ENCODE data around the gene PRKCE. TPM values are rescaled to one million over a fixed set of nuclear protein-coding genes. Genes with fewer than 3 reads are reported as not detected.

Gene PRKCE
- total RNA-seq, 1 donor from 2014 or later, result 23.1 TPM

DNA sequence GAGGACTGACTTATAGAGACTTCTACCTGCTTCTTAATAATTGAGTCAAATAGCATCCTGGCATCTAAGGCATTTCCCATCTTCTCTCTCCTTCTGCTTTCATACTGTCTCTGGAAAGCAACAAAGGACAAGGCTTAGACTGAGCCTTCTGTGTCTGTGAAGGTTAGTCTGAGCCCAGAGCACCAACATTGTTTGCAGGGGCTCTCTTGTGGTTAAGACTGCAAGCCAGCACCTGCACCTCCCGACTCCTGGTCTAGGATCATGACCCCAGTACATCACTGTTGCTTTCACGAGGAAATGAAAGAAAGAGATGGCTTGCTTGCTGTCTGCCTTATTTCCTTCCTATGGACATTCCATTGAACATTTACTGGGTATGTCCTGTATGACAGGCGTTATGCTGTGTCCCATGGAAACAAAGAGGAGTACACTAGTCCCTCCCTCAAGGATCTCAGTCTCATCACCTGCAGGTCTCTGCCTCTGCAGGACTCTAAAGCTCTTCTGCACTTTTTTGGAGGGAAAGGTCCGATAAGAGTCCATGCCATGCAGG, 330.0 kb downstream of the PRKCE start:
- no peak for DNase-seq (ENCODE audit: low read depth, low spot score)

DNA sequence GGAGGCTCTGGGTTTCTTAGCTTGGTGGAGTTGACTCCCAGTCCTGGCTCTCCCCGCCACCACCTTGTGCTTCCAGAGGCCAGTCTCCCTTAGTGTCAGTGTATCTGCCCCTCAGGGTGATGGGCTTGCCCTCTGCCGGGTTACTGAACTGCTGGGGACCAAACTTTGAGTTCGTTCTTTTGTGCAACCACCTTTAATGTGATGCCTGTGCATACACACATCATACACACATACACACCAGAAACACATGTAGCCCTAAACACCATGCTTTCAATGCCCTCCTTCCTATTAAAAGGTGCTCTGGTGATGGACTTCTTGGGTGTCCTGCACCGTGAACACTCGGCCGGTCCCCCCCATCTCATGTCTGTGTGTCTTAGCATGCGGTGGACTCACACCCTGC, 330.6 kb downstream of the PRKCE start:
- no peak for DNase-seq (ENCODE audit: low read depth, low spot score)

DNA sequence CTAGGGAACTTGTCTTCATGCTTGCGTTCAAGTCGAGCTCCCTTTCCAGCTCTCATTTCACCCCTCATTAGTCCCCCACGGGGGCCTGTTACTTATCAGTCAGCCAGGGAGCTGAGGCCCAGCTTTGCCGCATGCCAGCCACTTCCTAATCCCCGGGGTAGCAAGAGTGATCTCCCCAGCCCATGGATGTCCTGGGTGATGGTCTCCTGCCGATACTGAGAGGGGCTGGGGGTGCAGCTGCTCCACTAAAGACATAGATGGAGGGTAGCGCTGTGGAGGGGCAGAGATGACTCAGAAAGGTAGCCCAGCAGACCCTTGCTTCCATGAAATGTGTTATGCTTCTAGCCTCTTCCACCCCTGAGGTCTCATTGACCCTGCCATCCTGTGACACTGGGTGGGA, 331.7 kb downstream of the PRKCE start:
- DNase-seq (ENCODE audit: low read depth, low spot score), result no peak

DNA sequence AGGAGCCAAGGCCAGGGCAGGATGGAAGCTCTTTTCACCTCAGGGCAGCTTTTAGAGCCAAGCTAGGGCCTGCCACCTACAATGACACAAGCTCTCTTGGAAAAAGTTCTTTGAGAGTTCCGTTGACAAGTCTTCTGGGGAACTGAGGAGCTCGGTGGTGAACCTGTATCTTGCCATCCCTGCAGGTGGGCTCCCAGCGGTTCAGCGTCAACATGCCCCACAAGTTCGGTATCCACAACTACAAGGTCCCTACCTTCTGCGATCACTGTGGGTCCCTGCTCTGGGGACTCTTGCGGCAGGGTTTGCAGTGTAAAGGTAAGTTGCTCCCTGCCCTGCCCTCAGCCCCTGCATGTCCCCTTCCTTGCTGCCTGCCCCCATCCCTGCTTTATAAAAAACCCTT, 332.9 kb downstream of the PRKCE start:
- no peak for DNase-seq (ENCODE audit: low read depth, low spot score)

DNA sequence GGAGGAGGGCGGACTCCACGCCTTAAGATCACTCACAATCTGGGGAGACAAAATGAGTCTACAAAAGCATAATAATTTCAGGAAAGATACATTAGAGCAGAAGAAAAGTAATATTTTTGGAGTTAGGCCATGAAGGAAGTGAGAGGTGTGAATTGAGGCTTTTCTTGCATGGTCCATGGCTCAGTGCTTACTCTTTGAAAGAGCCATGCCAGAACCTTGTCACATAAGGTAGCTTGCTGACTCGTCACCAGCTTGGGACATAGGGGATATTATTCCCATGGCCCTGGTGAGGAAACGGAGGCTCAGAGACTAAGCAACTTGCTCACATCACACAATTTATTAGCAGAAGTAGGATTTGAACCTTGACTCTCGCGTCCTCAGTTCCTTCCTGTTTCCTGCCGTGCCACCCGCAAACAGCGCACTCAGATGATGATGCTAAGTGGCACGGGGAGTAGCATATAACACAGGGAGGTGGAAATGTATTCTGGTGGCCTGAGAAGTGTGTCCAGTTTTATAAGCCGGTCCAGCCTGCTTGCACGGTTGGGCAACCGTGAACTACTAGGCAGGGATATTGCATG, 333.5 kb downstream of the PRKCE start:
- DNase-seq (ENCODE audit: low read depth, low spot score), result no peak

DNA sequence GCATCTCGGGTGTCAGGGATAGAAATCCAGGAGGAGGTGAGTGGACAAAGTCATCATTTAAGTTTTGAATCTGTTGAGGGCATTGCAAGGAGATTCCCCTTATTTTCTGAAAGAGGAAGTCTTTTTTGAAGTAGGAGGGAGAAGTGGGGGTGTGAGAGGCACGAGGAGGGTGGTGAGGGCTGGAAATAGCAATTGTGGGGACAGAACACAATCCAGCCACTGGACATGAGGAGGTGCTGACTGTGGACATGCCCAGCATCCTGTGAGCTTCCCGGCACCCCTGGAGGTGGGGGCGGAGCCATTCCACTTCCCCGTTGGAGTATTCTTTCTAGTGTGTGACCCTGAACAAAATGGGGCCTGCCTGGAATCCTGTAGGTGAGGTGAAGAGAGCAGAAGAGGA, 335.0 kb downstream of the PRKCE start:
- DNase-seq (ENCODE audit: low read depth, low spot score), result no peak

DNA sequence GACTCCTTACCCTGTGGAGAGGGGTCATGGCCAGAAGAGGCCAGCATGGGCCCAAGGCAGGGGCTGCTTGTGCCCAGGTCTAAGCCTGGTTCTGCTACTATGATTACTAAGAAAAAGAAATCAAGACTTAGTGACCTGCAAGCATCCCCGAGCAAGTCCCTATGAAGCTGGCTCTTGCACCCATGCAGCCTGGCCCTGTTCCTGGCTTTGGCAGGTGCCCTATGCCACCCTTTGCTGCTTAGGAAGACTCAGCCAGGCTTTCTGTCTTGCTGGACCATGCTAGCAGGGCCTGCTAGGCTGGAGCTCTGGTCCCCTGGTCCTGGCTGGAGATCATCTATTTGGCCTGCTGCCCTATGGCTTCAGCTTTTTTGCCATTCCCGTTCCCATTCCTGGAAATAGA, 336.4 kb downstream of the PRKCE start:
- DNase-seq (ENCODE audit: low read depth, low spot score), result no peak

DNA sequence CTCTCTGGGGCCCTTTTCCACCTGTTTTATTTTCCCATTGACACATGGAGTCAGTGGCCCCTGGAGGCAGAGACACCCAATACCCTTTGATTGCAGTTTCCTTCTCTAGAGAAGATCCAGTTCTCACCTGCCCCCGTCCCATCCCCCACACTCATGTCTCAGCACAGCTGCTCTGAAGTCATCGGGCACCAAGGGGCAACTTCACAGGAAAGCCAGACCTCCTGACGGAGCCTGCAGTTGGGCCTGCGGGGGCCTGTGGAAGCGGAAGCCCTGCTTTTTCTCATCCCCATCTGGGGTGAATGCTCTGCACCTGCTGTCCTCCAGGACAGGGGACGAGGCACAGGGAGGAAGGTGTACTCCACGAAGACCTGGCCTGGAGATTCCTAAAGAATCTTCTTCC, 337.4 kb downstream of the PRKCE start:
- no peak for DNase-seq (ENCODE audit: low read depth, low spot score)

DNA sequence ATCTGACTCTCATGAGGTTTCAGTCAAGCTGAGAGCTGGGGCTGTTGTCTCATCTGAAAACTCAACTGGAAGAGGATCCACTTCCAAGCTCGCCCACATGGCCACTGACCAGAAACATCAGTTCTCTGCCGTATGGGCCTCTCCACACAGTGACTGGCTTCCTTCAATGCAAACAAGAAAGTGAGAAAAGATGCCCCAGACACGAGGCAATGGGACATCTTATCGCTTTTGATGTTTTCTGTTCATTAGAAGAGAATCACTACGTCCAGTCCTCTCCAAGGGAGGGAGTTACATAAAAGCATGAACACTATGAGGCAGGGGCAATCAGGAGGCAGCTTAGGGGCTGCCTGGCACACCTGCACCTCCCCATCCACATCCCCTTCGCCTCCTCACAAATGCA, 338.7 kb downstream of the PRKCE start:
- no peak for DNase-seq (ENCODE audit: low read depth, low spot score)

DNA sequence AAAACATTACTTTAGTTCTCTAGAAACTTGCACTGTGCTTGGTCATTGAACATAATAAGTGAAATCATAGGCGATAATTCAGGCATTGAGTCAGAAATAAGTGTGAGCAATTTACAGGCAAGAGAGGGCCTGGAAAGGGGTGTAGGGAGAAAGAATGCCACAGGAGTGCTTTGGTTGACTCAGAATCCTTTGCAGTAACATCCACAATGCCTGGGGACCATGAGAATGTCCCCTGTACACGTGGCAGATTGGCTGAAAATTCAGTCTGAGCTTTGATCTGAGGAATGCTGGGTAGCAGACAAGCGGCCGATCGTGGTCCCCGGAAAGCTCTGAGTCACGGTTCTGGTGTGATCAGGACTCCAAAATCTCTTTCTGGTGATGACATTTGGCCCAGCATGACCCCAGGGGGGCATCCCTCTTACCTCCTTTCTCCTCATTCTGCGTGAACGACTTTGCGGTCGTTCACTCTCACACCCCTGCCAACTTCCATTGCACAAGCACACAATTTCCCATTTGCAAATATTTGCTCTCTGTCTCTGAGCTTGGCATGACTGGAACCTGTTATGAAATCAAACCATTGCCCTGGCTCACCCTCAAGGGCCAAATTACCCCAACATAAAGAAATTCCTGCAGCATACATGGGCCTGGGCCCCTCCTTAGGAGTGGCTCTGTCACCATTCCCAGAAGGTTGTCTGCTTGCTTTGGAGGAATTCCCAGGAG, 340.7 kb downstream of the PRKCE start:
- DNase-seq (ENCODE audit: low read depth, low spot score), result no peak

DNA sequence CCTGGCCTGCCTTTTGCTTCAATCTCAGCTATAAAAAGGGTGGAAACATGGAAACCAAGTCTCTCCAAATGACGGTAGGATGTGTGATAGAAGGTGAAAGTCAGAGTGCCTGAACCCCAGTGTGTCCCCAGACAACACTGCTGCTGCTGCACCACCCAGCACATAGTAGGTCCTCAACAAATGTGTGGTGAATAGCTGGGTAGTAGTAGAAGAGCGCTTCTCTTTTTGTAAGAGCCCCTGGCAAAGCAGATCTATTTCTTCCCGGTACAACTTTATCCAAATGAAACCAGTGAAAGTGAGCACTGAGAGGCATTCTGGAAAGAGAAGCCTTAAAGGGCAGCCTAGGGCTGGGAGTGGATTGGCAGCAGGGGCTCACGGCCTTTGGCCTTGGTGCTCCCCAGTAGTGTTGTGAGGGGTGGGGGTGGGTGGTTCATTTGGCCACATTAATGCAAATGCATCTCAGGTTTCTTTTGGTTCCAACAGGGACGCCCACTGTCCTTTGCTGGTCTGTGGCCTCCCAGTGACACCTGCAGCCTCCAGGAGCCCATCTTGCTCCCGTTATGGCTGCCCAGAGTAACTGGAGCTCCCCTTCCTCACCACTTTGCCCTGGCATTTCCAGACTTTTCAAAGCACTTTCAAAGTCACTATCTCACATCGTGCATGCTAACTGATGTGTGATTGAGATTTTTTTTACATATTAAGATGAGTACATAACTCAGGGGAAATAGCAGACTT, 341.4 kb downstream of the PRKCE start:
- DNase-seq (ENCODE audit: low read depth, low spot score), result no peak

DNA sequence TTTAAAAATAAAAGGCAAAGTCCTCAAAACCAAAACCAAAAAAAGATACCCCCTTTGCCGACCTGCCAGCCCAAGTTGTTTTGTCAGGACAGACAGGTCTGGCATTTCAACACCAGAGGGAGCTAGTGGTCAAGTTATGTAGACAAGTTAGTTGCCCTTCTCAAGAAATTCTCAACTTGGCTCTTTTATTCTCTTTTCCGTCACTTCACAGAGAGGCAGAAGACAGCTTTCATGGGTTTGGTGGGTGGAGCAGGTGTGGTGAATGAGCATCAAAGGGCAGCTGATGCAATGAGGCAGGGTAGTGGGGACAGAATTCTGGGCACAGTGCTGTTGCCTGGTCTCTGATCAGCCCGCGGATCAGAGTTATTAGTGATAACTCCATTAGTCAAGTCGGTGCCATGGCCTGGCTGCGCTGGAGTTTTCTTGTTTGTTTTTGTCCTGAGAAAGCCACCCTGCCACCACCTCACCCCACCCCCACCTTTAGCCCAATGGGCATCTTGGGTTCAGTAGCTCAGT, 342.1 kb downstream of the PRKCE start:
- DNase-seq (ENCODE audit: low read depth, low spot score), result peak; percentile 63

DNA sequence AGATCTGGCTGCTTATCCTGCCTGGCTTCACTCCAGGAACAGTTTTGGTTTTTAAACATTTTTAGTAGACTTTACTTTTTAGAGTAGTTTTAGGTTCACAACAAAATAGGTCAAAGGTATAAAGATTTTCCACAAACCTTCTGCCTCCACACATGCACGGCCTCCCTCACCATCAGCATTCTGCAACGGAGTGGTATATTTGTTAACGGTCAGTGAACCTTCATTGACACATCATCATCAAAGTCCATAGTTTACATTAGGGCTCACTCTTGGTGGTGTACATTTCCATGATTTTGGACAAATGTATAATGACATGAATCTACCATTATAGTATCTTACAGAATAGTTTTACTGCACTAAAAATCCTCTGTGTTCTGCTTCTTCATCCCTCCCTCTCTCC, 342.6 kb downstream of the PRKCE start:
- DNase-seq (ENCODE audit: low read depth, low spot score), result no peak

DNA sequence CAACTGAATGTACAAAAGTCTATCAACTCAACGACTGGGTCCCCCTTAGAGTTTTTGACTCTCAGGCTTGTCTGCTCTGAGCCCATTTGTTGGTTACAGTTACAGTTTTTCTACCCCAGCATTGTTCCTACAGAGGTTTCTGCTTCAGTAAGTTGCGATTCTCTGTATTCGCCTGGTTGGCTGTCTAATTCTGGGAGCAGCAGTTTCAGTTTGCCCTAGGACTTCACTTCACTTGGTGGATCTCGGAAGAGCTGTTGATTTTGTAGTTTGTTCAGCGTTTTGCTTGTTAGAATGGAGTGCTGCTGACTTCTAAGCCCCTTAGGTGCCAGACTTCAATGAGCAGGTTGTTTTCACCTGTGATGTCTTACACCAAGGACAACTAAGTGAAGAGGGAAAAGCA, 349.2 kb downstream of the PRKCE start:
- no peak for DNase-seq (ENCODE audit: low read depth, low spot score)

DNA sequence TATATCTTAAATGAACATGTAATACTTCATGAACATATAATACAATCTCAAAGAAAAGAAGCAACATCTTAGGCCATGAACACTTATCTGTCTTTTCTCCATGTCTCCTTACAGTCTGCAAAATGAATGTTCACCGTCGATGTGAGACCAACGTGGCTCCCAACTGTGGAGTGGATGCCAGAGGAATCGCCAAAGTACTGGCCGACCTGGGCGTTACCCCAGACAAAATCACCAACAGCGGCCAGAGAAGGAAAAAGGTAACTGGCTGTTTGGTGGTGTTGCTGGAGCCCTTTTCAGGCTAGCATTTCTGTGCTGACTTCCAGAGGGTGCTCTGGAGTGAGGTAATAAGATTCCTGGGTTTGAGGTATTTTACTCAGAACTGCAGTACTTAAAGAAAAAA, 349.8 kb downstream of the PRKCE start:
- DNase-seq (ENCODE audit: low read depth, low spot score), result no peak

DNA sequence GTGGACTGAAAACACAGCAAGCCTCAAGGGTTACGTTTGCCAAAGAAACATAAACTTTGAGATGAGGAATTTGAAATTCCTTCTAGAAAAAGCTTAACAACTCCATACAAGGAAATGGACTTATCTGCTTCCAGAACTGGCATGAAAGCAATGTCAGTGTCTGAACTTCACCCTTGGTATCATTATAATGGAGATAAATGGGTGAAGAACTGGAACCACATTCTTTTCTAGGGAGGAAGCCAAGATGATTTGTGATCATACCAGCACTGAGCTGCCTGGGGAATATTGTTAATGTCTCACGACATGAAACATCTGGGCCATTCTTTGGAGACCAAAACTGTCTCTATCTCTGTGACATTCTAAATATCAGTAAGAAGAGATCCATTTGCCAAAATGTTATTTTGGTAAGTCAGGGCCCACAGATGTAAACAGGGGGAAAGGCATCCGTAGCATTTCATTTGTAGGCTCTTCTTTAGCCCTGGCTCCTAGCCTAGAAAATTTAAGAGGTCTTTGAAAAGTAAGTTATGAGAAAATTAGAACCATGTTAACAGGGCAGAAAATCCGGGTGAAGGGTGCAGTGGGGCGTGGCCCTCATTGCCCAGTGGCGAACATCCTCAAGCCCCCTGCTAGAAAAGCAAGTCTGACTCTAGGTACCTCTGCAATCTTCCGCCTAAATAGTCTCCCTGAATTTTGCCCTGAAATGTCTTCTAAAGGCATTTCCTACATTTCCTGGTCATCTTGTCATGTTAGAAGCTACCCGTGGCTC, 350.4 kb downstream of the PRKCE start:
- DNase-seq (ENCODE audit: low read depth, low spot score), result no peak

DNA sequence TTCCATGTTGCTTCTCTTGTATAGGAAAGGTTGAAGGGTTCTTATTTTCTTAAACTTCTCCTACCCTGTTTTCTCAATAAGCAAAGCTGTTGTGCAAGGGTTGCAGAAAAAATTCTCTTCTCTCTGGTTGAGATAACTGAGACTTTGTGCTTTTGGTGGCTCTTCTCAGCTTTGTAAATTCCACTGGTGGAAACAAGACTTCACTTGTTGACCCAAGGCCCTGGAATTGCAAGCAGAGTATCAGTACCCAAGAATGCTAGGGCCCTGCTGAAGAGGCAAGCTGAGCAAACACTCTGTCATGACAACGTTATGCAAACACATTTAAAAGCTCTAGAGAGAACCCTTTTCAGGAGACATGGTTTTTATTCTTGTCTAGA, 351.0 kb downstream of the PRKCE start:
- no peak for DNase-seq (ENCODE audit: low read depth, low spot score)

DNA sequence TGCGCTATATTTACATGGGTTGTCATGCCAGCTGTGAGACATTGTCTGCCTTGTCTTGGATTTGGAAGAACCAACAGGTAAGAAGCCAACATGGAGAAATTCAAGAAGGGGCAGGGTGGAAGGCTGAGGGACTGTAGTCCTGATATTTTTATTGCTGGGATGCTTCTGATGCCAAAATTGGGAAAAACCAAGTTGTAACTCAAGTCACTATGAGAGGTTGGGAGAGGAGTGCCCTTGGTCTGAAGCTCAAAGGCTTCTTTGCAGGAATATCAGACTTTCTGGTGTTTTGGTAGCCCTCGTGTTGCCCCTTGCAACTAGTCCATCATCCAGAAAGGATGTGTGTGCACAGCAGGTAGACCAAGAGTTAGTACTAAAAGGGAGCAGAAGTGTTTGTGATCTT, 351.5 kb downstream of the PRKCE start:
- DNase-seq (ENCODE audit: low read depth, low spot score), result no peak

DNA sequence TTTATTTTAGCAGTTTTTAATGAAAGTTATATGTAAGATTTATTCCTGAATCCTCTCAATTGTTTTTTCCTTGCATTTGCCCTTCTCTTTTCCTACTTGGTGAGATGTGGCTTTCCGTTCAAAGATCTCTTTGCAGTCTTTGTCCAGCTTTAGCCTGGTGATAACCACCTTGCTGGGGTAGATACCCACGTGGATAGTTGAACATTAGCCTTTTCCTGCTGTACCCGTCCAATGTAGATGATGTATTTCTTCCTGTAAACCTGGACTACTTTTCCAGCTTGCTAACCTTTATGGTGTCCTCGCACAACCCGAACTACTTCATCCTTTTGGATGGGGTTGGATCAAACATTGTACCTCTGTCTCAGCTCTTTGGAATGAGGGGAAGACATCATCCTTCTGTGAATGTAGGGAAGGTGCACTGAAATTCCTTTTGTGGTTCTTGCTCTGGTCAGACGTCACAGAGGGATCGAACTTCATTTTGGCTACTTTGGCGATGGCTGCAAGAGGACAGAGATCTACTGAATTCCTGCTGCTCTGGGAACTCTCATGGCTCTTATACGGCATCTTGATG, 352.5 kb downstream of the PRKCE start:
- no peak for DNase-seq (ENCODE audit: low read depth, low spot score)

DNA sequence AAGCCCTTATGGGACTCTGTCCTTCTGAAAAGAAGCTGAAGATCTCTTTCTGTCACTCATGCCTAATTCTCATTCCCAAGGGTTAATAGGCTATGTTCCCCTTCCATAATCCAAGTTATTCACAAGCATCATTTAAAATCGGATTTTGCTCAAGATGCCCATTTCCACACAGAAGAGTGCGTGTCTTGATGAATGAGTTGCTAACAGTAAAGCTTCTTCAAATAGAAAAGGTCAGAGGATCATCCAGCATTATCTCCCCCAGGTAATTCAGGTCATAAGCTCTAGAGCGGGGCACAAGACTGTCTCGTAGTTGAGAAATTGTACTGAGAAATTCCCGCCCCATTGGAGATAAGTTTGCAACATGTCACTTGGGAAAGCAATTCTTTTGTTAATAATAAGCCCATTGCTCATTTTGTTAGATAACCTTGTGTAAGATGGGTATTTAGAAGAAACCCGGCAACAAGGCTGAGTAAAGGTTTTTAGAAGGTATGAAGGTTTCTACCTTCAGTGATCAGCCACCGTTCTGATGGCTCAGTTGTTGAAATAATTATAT, 355.1 kb downstream of the PRKCE start:
- no peak for DNase-seq (ENCODE audit: low read depth, low spot score)

DNA sequence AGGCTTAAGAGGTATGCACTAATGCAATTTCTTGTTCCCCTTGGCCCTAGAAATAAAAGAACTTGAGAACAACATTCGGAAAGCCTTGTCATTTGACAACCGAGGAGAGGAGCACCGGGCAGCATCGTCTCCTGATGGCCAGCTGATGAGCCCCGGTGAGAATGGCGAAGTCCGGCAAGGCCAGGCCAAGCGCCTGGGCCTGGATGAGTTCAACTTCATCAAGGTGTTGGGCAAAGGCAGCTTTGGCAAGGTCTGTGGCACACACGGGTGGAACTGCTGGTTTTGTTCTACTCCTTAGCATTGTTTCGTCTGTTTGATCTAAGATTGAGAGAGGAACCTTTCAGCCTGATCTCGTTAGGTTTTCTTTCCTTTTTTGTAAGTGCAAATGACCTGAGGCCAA, 355.9 kb downstream of the PRKCE start:
- no peak for DNase-seq (ENCODE audit: low read depth, low spot score)
